HL-60 (cell line): ENCODE data around the gene NDUFC1.

Source experiments
- DNase-seq, 2 experiments: peaks; one replicate each; pipeline ENCODE4 v3.0.0-alpha.2; 2010 to 2020; ENCODE audit warnings: low read depth in 1 of 2, low spot score in 1 of 2
- H3K27ac ChIP-seq: fragments of 250-450 bp; sonication (Bioruptor Pico); replicated peaks from 2 replicates; pipeline ENCODE4 v1.5.1; 2020; ENCODE audit warnings: mild to moderate bottlenecking, moderate library complexity
- H3K27me3 ChIP-seq: fragments of 250-450 bp; sonication (Bioruptor Pico); 2 replicates; pipeline ENCODE4 v1.5.1; 2021; ENCODE audit warnings: mild to moderate bottlenecking, moderate library complexity; ENCODE audit not compliant: insufficient read depth, poor library complexity, severe bottlenecking
- H3K4me3 ChIP-seq: replicated peaks from 2 replicates; pipeline ENCODE4 v1.5.1; 2011; ENCODE audit warnings: mild to moderate bottlenecking, control low read depth, low read length; ENCODE audit not compliant: insufficient read depth
- GABPA ChIP-seq: IDR thresholded peaks from 2 replicates; pipeline ENCODE4 v1.6.1; 2012; ENCODE audit warnings: low read depth
- POLR2AphosphoS5 ChIP-seq: IDR thresholded peaks from 2 replicates; pipeline ENCODE4 v1.6.1; 2012; ENCODE audit warnings: low read depth
- REST ChIP-seq: IDR thresholded peaks from 2 replicates; pipeline ENCODE4 v1.6.1; 2012; ENCODE audit warnings: low read depth; ENCODE audit not compliant: insufficient replicate concordance
- SPI1 ChIP-seq: IDR thresholded peaks from 2 replicates; pipeline ENCODE4 v1.6.1; 2012; ENCODE audit warnings: low read depth, mild to moderate bottlenecking, borderline replicate concordance
- TF ChIP-seq, protein P1 (sequence below): IDR thresholded peaks from one replicate; pipeline ENCODE4 v1.5.1; 2011; ENCODE audit warnings: low read length, control low read depth, inconsistent platforms; ENCODE audit not compliant: insufficient read depth

Gene NDUFC1

DNA sequence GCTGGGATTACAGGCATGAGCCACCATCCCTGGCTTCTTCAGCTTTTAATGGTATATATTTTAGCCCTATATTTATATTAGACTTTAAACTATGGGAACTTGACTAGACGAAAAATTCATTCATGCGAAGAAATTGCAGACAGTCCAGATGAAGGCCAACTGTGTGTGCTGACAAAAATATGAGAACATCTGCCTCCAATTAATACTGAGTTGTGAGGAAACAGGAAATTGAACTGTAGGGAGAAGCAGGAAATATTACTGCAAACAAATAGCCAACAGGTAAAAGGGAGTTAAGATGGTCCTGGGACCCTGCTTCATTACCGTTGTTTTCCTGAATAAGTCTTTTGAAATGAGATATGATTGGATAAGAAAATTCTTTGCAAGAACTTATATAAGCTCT is 48.6 kb downstream of the NDUFC1 start:
- Histone ChIP-seq H3K4me3 (no peak overlapping the region), H3K27me3 (no peaks in the 10 kb centered on the region), H3K27ac (no peak overlapping the region)
- TF ChIP-seq REST = no peak
- TF ChIP-seq, protein P1, sequence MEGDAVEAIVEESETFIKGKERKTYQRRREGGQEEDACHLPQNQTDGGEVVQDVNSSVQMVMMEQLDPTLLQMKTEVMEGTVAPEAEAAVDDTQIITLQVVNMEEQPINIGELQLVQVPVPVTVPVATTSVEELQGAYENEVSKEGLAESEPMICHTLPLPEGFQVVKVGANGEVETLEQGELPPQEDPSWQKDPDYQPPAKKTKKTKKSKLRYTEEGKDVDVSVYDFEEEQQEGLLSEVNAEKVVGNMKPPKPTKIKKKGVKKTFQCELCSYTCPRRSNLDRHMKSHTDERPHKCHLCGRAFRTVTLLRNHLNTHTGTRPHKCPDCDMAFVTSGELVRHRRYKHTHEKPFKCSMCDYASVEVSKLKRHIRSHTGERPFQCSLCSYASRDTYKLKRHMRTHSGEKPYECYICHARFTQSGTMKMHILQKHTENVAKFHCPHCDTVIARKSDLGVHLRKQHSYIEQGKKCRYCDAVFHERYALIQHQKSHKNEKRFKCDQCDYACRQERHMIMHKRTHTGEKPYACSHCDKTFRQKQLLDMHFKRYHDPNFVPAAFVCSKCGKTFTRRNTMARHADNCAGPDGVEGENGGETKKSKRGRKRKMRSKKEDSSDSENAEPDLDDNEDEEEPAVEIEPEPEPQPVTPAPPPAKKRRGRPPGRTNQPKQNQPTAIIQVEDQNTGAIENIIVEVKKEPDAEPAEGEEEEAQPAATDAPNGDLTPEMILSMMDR = no peak
- DNase-seq = no peak

- no peak for TF ChIP-seq GABPA
- TF ChIP-seq POLR2AphosphoS5 = no peak
- no peak for TF ChIP-seq REST
- TF ChIP-seq, protein P1 = no peak
- Histone ChIP-seq H3K27ac (no peak overlapping the region), H3K4me3 (no peak overlapping the region), H3K27me3 (no peaks in the 10 kb centered on the region)
- no peak for DNase-seq
These were observed 49.2 kb downstream of the NDUFC1 start for GRCh38 chr4:139253046-139253445.

- no peaks in the 10 kb centered on the region for H3K27me3 ChIP-seq
- TF ChIP-seq POLR2AphosphoS5 (no peak), GABPA (no peak), SPI1 (no peak), REST (no peak)
- TF ChIP-seq, protein P1 = no peak
- no peak overlapping the region for H3K27ac ChIP-seq
- no peak overlapping the region for H3K4me3 ChIP-seq
- DNase-seq = no peak
These were observed 54.5 kb downstream of the NDUFC1 start for GRCh38 chr4:139247700-139248238.
